GM10847 (cell line): ENCODE data around the gene ARHGEF10L.

Experiments
- POLR2A ChIP-seq: IDR thresholded peaks from 2 replicates; pipeline ENCODE4 v1.6.1; 2011; ENCODE audit not compliant: insufficient read length; ENCODE audit errors: extremely low read depth

Gene ARHGEF10L

DNA sequence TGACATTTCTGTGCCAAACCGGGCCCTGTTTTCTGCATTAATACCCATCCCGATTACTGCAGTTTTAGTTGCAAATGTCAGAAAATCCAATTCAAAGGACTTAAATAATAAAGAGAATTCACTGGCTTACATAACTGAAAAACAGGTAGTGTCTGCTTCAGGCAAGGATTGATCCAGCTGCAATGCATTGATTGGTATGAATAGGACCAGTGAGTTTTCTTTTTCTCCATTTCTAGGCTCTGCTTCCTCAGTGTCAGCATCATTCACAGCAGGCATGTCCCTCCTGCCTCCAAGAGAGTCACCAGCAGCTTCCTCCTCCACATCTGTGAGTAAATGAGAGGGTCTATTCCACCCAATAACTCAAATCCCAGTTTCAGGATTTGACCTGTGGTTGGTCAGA, 181.9 kb downstream of the ARHGEF10L start:
- no peak for TF ChIP-seq POLR2A

DNA sequence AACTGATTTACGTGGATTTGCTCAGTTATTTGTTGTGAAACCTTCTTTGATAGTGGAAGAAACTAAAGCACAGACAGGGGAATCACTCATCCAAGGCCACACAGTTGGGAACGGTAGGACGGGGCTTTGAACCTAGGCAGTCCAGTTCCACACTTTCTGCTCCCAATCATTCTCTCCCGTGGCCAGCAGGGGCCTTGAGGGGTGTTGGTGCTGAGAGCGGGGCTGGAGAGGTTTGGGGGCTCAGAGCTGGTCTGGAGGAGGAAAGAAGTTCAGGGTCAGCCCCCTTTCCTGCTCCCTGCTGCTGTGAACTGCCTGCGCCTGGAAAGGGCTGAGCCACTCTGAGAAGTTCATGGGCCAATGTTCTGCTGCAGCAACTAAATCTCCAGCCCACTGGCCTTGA, 184.2 kb downstream of the ARHGEF10L start:
- no peak for TF ChIP-seq POLR2A

DNA sequence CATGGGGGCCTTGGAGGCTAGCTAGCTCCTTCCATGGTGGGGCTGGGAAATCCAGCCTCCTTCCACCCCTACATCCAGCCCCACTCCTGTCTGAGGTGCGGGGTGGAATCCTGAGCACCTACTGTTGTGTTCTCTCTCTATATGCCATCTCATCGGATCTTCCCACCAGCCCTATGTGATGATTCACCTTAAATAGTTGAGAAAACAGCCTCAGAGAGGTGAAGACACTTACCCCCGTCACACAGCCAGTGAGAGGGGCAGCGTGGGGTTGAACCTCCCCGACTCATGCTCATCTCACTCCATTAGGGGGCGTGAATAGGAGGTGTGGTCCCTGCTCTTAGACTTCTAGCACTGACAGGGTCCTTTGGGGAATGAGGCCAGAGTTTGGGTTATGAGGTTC, 184.7 kb downstream of the ARHGEF10L start:
- no peak for TF ChIP-seq POLR2A

DNA sequence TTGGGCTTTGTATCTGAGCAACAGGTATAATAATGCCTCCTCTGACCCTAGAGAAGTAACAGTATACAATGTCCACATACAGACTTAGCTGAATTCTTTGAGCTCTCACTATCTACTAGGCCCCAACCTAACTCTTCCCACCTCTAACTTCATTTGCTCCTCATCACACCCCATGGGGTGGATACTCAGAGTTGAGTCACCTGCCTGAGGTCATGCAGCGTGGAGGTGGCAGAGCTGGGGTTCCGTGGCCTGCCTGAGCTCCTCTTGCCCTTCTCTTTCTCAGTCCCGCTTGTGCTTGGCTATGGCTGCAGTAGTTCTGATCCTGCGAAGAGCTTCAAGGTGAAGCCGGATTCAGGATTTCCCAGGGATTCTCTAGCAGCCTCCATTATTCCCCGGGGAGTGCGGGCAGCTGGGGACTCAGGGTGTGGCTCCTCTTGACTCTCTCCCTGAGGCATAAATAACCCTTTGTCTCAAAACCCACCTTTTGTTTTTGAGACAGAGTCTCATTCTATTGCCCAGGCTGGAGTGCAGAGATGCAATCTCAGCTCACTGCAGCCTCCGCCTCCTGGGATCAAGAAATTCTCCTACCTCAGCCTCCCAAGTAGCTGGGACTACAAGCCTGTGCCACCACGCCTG, 185.7 kb downstream of the ARHGEF10L start:
- no peak for TF ChIP-seq POLR2A

DNA sequence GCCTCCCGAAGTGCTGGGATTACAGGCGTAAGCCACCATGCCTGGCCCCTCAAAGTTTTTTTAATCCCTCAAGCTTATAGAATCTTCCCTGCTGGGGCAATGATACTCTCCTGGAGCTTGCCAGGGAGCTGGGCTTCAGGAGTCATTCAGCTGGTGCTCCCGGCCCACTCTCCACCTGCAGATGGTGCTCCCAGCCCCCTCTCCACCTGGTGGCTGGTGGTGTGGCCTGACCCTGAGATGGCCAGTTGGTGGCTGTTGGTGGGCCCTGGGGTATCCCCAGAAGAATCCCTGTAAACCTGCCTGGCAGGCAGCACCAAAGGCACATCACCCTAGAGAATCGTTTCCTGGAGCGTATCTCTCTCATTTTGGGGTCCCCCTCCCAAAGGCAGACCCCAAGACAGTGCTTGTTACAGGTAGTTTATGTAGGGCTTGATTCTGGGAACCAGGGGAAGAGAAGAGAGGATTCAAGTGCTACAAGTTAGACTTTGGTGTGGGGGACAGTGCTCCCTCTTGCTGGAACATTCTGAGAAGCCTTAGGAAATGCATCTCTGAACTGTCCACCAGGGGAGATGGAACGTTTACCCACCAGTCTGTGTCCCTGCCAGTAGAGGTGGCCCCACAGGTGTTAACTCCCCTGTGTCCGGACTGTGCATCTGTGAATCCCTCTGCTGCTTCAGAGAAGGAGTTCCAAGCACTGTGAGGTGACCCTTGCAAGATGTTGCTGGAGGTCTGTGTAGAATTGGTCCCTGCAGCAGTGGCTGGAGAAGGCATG, 186.5 kb downstream of the ARHGEF10L start:
- no peak for TF ChIP-seq POLR2A

DNA sequence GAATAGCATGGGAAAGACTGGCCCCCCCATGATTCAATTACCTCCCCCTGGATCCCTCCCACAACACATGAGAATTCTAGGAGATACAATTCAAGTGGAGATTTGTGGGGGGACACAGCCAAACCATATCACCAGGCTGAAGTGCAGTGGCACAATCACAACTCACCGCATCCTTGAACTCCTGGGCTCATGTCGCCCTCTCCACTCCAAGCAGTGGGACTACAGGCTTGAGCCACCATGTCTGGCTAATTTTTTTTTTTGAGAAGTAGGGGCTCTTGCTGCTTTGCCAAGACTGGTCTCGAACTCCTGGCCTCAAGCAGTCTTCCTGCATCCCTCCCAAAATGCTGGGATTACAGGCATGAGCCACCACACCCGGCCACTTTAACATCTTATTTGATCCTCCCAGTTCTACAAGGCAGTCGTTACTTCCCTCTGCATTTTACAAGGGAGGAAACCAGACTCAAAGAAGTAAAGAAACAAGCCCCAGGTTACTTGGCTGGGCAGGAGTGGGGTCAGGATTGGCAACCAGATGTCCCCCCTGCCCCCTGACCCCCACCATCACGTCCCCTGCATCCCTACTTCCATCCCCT, 188.7 kb downstream of the ARHGEF10L start:
- no peak for TF ChIP-seq POLR2A

DNA sequence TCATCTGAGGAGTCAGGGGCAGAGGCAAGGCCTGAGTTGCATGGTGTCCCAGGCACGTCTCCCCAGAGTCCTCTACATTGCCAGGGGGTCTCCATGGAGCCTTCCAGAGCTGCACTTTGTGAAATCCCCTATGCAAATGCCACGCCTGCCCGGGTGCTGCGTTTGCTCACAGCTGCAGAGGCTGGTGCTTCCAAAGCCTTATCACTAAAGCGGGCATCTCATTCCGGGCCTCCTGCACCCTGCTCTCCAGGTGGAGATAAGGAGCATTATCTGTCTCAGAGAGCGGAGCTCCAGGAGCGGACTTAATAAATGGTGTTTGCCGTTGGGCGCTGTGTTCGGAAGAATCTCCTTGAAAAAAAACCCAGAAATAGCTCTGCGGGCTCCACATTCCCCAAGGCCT, 189.8 kb downstream of the ARHGEF10L start:
- no peak for TF ChIP-seq POLR2A

DNA sequence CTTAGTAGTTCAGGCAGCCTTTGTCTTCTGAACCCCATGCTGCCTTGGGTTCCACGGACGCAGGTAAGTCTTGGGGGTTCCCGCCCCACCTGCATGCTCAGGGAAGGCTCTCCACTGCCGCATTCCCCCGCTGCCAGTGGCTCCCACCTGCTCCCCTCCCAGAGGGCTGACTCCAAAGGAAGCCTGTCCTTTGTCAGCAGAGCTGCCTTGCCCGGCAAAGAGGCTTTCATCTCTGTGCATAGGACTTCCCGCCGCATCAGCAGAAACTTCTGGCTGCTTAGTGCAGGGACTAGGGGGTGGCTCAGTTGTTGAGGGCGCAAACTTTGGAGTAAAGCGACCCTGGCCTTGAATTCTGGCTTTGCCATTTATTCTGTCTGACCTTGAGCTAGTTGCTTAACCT, 190.4 kb downstream of the ARHGEF10L start:
- no peak for TF ChIP-seq POLR2A

DNA sequence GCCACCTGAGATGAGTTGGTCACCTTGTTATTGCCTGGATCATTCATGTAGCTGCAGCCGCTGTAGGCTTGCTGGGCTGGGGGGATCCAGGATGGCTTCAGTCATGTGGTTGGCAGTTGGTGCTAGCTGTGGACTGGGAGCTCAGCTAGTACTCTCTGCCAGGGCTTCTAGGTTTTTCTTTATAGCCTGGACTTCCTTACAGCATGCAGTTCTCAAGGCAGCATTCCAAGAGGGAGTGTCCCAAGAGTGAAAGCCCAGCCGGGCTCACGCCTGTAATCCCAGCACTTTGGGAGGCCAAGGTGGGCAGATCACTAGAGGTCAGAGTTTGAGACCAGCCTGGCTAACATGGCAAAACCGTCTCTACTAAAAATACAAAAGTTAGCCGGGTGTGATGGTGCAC, 192.0 kb downstream of the ARHGEF10L start:
- no peak for TF ChIP-seq POLR2A

DNA sequence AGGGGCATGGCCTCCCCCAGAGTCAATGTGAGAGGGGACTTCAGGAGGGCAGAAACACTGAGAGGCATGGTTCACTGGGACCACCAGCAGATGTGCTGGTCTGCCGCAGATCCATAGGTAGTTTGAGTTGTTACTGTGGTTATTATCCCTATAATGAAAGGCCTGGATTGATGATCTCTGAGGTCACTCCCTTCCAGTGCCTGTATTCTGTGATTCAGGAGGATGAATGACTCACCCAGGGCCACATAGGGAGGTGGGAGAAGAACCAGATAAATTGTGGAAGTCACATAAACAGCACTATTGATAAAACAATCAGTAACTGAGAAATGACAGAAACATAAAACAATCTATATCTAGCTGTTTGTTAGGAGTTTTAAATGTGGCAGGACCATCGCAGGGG, 193.0 kb downstream of the ARHGEF10L start:
- no peak for TF ChIP-seq POLR2A

DNA sequence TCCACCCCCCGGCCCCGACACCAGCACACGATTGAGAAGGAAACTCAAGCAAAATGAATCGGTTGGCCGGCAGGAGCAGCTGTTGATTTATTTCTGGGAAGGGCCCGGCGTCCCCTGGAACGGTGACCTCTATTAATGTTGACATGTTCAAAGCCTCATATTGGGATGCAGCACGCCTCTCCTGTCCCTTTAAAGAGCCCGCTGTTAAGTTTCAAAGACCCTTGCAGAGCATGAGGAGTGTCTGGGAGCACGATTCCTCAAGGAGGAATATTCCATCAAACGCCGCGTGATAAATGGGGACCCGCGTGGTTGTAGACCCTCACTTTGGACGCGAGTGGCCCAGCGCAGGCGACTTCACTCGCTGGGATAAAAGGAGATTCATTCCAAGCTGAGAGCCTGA, 194.2 kb downstream of the ARHGEF10L start:
- no peak for TF ChIP-seq POLR2A

DNA sequence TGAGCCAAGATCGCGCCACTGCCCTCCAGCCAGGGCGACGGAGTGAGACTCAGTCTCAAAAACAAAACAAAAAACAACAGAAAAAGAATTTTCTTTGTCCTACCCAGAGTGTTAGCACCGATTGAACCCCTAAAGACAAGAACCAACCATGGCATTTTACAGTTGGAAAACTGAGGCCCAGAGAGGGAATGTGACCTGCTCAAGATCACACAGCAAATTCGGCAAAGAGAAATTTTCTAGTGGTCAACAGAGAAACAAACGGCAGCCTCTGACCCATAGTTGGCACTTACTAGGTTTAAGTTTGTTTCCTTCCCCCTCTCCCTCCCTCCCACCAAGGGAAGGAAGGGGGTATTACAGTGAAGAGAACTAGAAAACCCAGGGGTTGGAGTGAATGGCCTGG, 195.1 kb downstream of the ARHGEF10L start:
- TF ChIP-seq POLR2A: no peak

DNA sequence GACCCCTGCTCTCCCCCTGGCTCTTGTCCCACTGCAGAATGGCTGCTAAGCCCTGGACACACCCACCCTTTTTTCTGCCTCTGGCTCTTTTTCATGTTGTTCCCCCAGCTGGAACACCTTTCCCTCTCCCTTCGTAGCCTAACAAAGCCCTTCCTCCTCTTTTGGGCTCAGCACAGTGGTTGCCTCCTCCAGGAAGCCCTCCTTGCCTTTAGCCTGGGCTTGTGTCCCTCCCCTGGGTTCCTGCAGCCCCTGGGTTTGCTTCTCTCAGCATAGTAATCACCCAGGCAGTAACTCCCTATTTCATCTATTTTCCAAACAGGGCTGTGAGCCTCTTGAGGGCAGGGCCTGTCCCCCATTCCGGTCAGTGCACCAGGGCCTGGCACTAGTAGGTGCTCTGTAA, 195.8 kb downstream of the ARHGEF10L start:
- no peak for TF ChIP-seq POLR2A

DNA sequence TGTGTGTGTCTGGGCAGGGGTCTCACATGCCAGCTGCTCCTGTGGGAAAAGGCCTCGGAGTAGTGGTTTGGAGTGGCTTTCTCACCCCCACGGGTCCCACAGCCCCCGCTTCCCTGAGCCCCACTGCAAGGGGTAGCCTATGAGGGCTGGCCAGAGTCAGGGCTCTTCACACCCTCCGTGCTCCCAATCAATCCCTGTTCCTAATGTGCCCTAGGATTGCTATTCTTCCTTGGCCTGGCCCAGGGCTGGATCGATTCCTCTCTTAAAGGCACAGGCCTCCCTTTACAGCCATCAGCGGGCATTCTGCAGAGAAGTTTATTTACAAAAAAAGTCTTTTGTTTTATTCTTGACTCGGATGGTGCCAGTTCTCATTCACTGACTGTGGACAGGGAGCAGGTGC, 196.3 kb downstream of the ARHGEF10L start:
- no peak for TF ChIP-seq POLR2A

DNA sequence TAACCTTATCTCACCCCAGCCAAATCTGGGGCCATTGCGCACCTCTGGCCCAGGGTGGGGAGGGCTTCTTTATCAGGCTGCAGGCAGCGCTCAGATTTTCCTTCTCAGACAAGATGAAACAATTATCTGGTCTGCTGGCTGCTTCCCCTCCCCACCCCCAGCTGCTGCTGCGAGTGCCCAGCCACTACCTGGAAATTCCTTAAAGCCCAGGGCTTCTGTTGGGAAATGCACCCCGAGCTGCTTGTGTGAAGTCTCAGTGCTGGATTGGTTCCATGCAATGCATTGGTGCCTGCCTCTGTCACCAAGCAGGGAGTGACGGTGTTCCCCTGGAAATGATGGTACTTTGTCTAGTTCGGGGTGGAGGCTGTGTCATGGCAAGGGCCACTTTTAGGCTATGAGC, 197.1 kb downstream of the ARHGEF10L start:
- no peak for TF ChIP-seq POLR2A

DNA sequence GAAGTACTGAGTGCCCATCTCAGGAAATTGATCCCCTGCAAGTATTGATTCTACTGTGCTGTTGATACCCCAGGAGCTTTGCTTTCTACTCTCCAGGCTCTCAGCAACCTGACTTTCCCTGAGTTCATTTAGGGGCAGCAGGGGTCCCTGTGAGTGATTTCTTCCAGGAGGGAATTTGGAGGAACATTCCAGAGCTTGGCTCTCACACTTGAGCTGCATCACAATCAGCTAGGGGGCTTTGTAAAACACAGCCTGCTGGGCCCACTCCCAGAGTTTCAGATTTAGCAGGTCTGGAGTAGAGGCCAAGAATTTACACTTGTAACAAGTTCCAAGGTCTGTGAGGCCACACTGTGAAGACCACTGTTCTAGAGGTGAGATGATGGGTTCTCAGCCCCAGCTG, 199.6 kb downstream of the ARHGEF10L start:
- no peak for TF ChIP-seq POLR2A

DNA sequence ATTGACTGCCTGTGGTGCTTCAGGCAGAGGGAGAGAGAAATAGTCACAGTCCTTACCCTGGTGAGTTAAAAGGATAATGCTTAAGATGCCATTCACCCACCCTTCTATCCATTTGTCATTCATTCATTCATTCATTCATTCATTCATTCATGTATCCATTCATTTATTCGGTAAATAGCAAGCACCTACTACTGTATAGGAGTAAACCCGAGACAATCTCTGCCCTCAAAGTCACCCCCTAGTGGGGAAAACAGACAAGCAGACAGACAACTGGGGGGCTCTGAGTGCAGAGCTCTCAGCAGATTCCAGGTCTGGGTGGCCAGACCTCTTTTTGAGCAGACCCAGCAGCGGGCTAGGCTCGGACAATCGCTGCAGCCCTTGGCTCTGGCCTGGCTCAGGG, 201.6 kb downstream of the ARHGEF10L start:
- TF ChIP-seq POLR2A: no peak

DNA sequence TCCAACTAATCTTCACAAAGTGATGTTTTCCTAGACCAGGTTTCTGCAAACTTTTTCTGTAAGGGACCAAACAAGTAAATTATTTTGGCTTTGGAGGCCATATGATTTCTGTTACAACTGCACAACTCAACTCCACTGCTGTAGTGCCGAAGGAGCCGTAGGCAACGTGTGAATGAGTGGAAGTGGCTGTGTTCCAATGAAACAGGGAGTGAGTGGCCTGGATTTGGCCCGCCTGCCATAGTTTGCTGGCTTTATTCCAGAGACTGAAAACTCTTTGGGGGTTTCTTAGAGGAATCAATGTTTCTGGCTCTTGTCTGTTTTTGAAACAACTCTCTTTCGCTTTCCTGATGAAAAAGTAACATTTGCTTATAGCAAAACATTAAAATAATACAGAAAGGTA, 203.1 kb downstream of the ARHGEF10L start:
- no peak for TF ChIP-seq POLR2A
